HepG2 (cell line): Measurements from ENCODE around the gene PEX7. TPM values are rescaled to one million over a fixed set of nuclear protein-coding genes. Genes with fewer than 3 reads are reported as not detected.

Source experiments
- ATAC-seq: fragments of 200-7000 bp; cut with Tn5 transposase; 3 replicates; pipeline ENCODE4 v1.9.1; 2020; ENCODE audit warnings: mild to moderate bottlenecking, moderate library complexity
- BruUV-seq: library from RNA; stranded (reverse); fragments of 400-500 nt; replicated peaks from 2 replicates; lab custom pipeline; 2021; lab: Mats Ljungman, UMichigan
- CTCF ChIA-PET: fragments of 300-600 bp; formaldehyde crosslinking; extraction: SDS; loops from one replicate; lab custom pipeline; 2021; ENCODE audit warnings: low total read pairs, inconsistent platforms, low intra/inter-chr PET ratio; lab: Yijun Ruan, JAX
- POLR2A ChIA-PET: fragments of 350-600 bp; sonication (Branson Sonifier 250); formaldehyde crosslinking; loops from one replicate; lab custom pipeline; 2020; ENCODE audit warnings: antibody characterized with exemption, inconsistent platforms; lab: Yijun Ruan, JAX
- DNase-seq: peaks from one replicate; pipeline ENCODE4 v3.0.0-alpha.2; 2015; ENCODE audit warnings: low spot score
- FAIRE-seq: peaks from 3 replicates; lab custom pipeline; 2011; peaks lifted over from hg19 to GRCh38; lab: Jason Lieb, UNC
- H2AFZ ChIP-seq: one replicate; pipeline ENCODE4 v1.6.1; 2011; ENCODE audit warnings: low read length, inconsistent platforms
- H3K27ac ChIP-seq: fragments of 300-600 bp; 3 replicates; pipeline ENCODE4 v1.8.0; 2011; ENCODE audit warnings: mixed run types, mild to moderate bottlenecking, mixed read lengths, low read length, inconsistent platforms; ENCODE audit not compliant: insufficient read depth; ENCODE audit errors: extremely low read length
- H3K27me3 ChIP-seq, 2 experiments: fragments of 200-600 bp in 1 of 2; 2 replicates in 1 of 2; 3 replicates in 1 of 2; pipeline versions ENCODE4 v1.6.0 to v1.8.0; 2011; ENCODE audit warnings: low read length in 2 of 2, mild to moderate bottlenecking in 2 of 2, moderate library complexity in 2 of 2, inconsistent platforms in 1 of 2; ENCODE audit not compliant: insufficient read depth in 2 of 2, control insufficient read depth in 1 of 2
- H3K36me3 ChIP-seq, 2 experiments: fragments of 200-600 bp in 1 of 2; replicated peaks in 1 of 2; 2 replicates in 1 of 2; 3 replicates in 1 of 2; pipeline versions ENCODE4 v1.5.1 to v1.8.0; 2011; ENCODE audit warnings: low read length in 2 of 2, inconsistent platforms in 1 of 2; ENCODE audit not compliant: insufficient read depth in 2 of 2, control insufficient read depth in 1 of 2
- H3K4me1 ChIP-seq: 2 replicates; pipeline ENCODE4 v1.5.1; 2012; ENCODE audit warnings: low read length, inconsistent platforms; ENCODE audit not compliant: insufficient read depth
- H3K4me2 ChIP-seq: 2 replicates; pipeline ENCODE4 v1.6.0; 2011; ENCODE audit warnings: low read depth, low read length, inconsistent platforms
- H3K4me3 ChIP-seq, 3 experiments: fragments of 200-600 bp in 1 of 3; sonication (generic), shearing (Covaris generic) in 1 of 3; replicated peaks in 1 of 3; 2 replicates each; pipeline ENCODE4 v1.5.1; 2011 to 2016; ENCODE audit warnings: low read length in 3 of 3, inconsistent platforms in 2 of 3, low read depth in 2 of 3, mild to moderate bottlenecking in 2 of 3, control low read depth in 1 of 3, mixed read lengths in 1 of 3; ENCODE audit not compliant: insufficient read depth in 1 of 3
- H3K79me2 ChIP-seq: one replicate; pipeline ENCODE4 v1.6.1; 2011; ENCODE audit warnings: low read length, inconsistent platforms; ENCODE audit not compliant: insufficient read depth
- H3K9ac ChIP-seq: 2 replicates; pipeline ENCODE4 v1.6.0; 2011; ENCODE audit warnings: mild to moderate bottlenecking, low read depth, low read length, inconsistent platforms; ENCODE audit not compliant: insufficient read depth
- H3K9me3 ChIP-seq: 2 replicates; pipeline ENCODE4 v1.5.1; 2012; ENCODE audit warnings: mild to moderate bottlenecking, low read length
- H4K20me1 ChIP-seq: 2 replicates; pipeline ENCODE4 v1.6.0; 2011; ENCODE audit warnings: inconsistent platforms, mild to moderate bottlenecking, low read length, moderate library complexity; ENCODE audit not compliant: insufficient read depth
- BORCS8-MEF2B ChIP-seq: sonication (generic); formaldehyde crosslinking; IDR thresholded peaks from 2 replicates; pipeline ENCODE4 v1.8.0; 2022; ENCODE audit warnings: mild to moderate bottlenecking, missing genetic modification reagents
- CENPX ChIP-seq: sonication (generic); formaldehyde crosslinking; IDR thresholded peaks from 2 replicates; pipeline ENCODE4 v1.9.0; 2021; ENCODE audit warnings: mild to moderate bottlenecking, missing genetic modification reagents, moderate library complexity
- FOXC1 ChIP-seq: sonication (generic); formaldehyde crosslinking; IDR thresholded peaks from 2 replicates; pipeline ENCODE4 v1.8.0; 2022; ENCODE audit warnings: mild to moderate bottlenecking, missing genetic modification reagents, borderline replicate concordance
- TOE1 ChIP-seq: sonication (generic); formaldehyde crosslinking; IDR thresholded peaks from 2 replicates; pipeline ENCODE4 v1.4.0; 2020; ENCODE audit warnings: mild to moderate bottlenecking, missing genetic modification reagents
- ZNF24 ChIP-seq: fragments of 450-650 bp; IDR thresholded peaks from 2 replicates; pipeline ENCODE4 v1.6.1; 2017; ENCODE audit warnings: antibody characterized with exemption, mild to moderate bottlenecking
- ZNF790 ChIP-seq: sonication (generic); formaldehyde crosslinking; IDR thresholded peaks from 2 replicates; pipeline ENCODE4 v1.8.0; 2022; ENCODE audit warnings: missing genetic modification reagents, mild to moderate bottlenecking, borderline replicate concordance
- ZSCAN25 ChIP-seq: sonication (generic); formaldehyde crosslinking; IDR thresholded peaks from 2 replicates; pipeline ENCODE4 v1.8.0; 2022; ENCODE audit warnings: mild to moderate bottlenecking, missing genetic modification reagents
- WGBS: methylation state at CpG from one replicate; pipeline ENCODE4 v1.1.6; 2017; ENCODE audit warnings: low lambda C conversion rate; 5-methylcytosine and 5-hydroxymethylcytosine counted together
- in situ Hi-C: cut with HindIII; loops from 2 replicates; pipeline ENCODE4 v1.10.0; 2017; ENCODE audit warnings: low pct_unique_long_range_greater_than_20kb; ENCODE audit not compliant: extremely low pct_ligation_motif_present
- intact Hi-C: fragments of 100-400 bp; cut with micrococcal nuclease; formaldehyde crosslinking; loops from one replicate; pipeline ENCODE4 v1.10.0; 2022; ENCODE audit not compliant: unreplicated experiment
- polyA plus RNA-seq, 8 experiments: library from polyadenylated mRNA; depleted of rRNA in 3 of 8; stranded (reverse) in 7 of 8; unstranded in 1 of 8; fragments of >200 nt; fragmentation: Illumina TruSeq in 4 of 8; extraction: Trizol in 4 of 8; gene quantifications; 2 replicates each; pipeline versions ENCODE4 v1.2.1 to v1.2.3, GENCODE V29; 2011 to 2016; ENCODE audit warnings: low read depth in 4 of 8, missing spikeins in 1 of 8, mixed read lengths in 1 of 8; ENCODE audit not compliant: insufficient read depth in 1 of 8
- total RNA-seq, 5 experiments: library from RNA; depleted of rRNA; stranded (reverse); fragments of >200 nt; fragmentation: Illumina TruSeq; extraction: Trizol; gene quantifications; 2 replicates each; pipeline ENCODE4 v1.2.3, GENCODE V29; 2016; ENCODE audit warnings: low read depth in 1 of 5
- TF ChIP-seq, protein P1 (sequence below): sonication (generic); formaldehyde crosslinking; IDR thresholded peaks from 2 replicates; pipeline ENCODE4 v1.8.0; 2022; ENCODE audit warnings: mild to moderate bottlenecking, missing genetic modification reagents
- TF ChIP-seq, protein P2 (sequence below): IDR thresholded peaks from 2 replicates; pipeline ENCODE4 v1.6.1; 2016; ENCODE audit warnings: low read depth
- TF ChIP-seq, protein P3 (sequence below): sonication (generic); formaldehyde crosslinking; IDR thresholded peaks from 2 replicates; pipeline ENCODE4 v1.9.0; 2021; ENCODE audit warnings: mild to moderate bottlenecking, missing genetic modification reagents
- TF ChIP-seq, protein P4 (sequence below): sonication (generic); formaldehyde crosslinking; IDR thresholded peaks from 2 replicates; pipeline ENCODE4 v1.4.0; 2020; ENCODE audit warnings: mild to moderate bottlenecking, missing genetic modification reagents

PEX7 gene
- total and polyA plus RNA-seq, 2 of the 13 experiments (the other 11 are each of a cell fraction or from before 2014, with no cell fraction given): 0.04 to 0.53 TPM

GRCh38 chr6:136945711-136946121, 123.3 kb downstream of the PEX7 start:
- ChIA-PET POLR2A (no interaction called here), CTCF (no interaction called here)
- intact Hi-C loops: no loop called here
- no peak overlapping the region for H2AFZ ChIP-seq
- no peak overlapping the region for H3K9ac ChIP-seq
- no peaks in the 10 kb centered on the region for H3K4me1 ChIP-seq
- H3K4me2 ChIP-seq: no peak overlapping the region
- FAIRE-seq: no peak
- H4K20me1 ChIP-seq: no peaks in the 10 kb centered on the region
- in situ Hi-C loops: no loop called here
- H3K36me3 ChIP-seq: no peaks in the 10 kb centered on the region
- BruUV-seq: no TSS peak
- H3K27me3 ChIP-seq: 0 out of 5 replicates have a peak, but pooled peaks cover 0 to 6% of the 10 kb centered on the region in 2 experiments
- H3K4me3 ChIP-seq: no peak overlapping the region
- no peak overlapping the region for H3K27ac ChIP-seq
- no peaks in the 10 kb centered on the region for H3K79me2 ChIP-seq
- no peak for DNase-seq
- no peaks in the 10 kb centered on the region for H3K9me3 ChIP-seq
- ATAC-seq: no peak
- TF ChIP-seq, protein P1, sequence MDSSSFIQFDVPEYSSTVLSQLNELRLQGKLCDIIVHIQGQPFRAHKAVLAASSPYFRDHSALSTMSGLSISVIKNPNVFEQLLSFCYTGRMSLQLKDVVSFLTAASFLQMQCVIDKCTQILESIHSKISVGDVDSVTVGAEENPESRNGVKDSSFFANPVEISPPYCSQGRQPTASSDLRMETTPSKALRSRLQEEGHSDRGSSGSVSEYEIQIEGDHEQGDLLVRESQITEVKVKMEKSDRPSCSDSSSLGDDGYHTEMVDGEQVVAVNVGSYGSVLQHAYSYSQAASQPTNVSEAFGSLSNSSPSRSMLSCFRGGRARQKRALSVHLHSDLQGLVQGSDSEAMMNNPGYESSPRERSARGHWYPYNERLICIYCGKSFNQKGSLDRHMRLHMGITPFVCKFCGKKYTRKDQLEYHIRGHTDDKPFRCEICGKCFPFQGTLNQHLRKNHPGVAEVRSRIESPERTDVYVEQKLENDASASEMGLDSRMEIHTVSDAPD (CRISPR knock-in tag): no peak
- TF ChIP-seq ZNF24 (no peak), CENPX (no peak), TOE1 (CRISPR knock-in tag) (no peak), ZSCAN25 (CRISPR knock-in tag) (no peak), BORCS8-MEF2B (no peak), FOXC1 (CRISPR knock-in tag) (no peak), ZNF790 (no peak)
- TF ChIP-seq, protein P2, sequence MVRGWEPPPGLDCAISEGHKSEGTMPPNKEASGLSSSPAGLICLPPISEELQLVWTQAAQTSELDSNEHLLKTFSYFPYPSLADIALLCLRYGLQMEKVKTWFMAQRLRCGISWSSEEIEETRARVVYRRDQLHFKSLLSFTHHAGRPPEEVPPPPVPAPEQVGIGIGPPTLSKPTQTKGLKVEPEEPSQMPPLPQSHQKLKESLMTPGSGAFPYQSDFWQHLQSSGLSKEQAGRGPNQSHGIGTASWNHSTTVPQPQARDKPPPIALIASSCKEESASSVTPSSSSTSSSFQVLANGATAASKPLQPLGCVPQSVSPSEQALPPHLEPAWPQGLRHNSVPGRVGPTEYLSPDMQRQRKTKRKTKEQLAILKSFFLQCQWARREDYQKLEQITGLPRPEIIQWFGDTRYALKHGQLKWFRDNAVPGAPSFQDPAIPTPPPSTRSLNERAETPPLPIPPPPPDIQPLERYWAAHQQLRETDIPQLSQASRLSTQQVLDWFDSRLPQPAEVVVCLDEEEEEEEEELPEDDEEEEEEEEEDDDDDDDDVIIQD (CRISPR knock-in tag): no peak
- TF ChIP-seq, protein P3, sequence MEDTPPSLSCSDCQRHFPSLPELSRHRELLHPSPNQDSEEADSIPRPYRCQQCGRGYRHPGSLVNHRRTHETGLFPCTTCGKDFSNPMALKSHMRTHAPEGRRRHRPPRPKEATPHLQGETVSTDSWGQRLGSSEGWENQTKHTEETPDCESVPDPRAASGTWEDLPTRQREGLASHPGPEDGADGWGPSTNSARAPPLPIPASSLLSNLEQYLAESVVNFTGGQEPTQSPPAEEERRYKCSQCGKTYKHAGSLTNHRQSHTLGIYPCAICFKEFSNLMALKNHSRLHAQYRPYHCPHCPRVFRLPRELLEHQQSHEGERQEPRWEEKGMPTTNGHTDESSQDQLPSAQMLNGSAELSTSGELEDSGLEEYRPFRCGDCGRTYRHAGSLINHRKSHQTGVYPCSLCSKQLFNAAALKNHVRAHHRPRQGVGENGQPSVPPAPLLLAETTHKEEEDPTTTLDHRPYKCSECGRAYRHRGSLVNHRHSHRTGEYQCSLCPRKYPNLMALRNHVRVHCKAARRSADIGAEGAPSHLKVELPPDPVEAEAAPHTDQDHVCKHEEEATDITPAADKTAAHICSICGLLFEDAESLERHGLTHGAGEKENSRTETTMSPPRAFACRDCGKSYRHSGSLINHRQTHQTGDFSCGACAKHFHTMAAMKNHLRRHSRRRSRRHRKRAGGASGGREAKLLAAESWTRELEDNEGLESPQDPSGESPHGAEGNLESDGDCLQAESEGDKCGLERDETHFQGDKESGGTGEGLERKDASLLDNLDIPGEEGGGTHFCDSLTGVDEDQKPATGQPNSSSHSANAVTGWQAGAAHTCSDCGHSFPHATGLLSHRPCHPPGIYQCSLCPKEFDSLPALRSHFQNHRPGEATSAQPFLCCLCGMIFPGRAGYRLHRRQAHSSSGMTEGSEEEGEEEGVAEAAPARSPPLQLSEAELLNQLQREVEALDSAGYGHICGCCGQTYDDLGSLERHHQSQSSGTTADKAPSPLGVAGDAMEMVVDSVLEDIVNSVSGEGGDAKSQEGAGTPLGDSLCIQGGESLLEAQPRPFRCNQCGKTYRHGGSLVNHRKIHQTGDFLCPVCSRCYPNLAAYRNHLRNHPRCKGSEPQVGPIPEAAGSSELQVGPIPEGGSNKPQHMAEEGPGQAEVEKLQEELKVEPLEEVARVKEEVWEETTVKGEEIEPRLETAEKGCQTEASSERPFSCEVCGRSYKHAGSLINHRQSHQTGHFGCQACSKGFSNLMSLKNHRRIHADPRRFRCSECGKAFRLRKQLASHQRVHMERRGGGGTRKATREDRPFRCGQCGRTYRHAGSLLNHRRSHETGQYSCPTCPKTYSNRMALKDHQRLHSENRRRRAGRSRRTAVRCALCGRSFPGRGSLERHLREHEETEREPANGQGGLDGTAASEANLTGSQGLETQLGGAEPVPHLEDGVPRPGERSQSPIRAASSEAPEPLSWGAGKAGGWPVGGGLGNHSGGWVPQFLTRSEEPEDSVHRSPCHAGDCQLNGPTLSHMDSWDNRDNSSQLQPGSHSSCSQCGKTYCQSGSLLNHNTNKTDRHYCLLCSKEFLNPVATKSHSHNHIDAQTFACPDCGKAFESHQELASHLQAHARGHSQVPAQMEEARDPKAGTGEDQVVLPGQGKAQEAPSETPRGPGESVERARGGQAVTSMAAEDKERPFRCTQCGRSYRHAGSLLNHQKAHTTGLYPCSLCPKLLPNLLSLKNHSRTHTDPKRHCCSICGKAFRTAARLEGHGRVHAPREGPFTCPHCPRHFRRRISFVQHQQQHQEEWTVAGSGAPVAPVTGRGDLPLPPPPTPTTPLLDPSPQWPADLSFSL (CRISPR knock-in tag): no peak
- TF ChIP-seq, protein P4, sequence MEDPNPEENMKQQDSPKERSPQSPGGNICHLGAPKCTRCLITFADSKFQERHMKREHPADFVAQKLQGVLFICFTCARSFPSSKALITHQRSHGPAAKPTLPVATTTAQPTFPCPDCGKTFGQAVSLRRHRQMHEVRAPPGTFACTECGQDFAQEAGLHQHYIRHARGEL (CRISPR knock-in tag): no peak
- 18% methylated on average over 4 of the region's 4 CpGs for WGBS
